ENCODE data around the gene EFNB2. TPM values are rescaled to one million over a fixed set of nuclear protein-coding genes. Genes with fewer than 3 reads are reported as not detected.

EFNB2 gene
- total RNA-seq, 4 donors from 2014 or later: 12.1 to 41.3 (median 26.4) TPM

GRCh38 chr13:106494936-106495335 lies 40.5 kb downstream of the EFNB2 start:
- no peak for TF ChIP-seq POLR2A (IDR thresholded peaks at IDR 0.05)
- TF ChIP-seq CTCF (IDR thresholded peaks at IDR 0.05): no peak
- intact Hi-C loops (cut with DNase I; ENCODE audit: low total_unique reads): no loop called here
- no peak overlapping the region for H3K4me3 ChIP-seq (ENCODE audit: low read depth, poor library complexity, severe bottlenecking)
- no peak for DNase-seq (ENCODE audit: low spot score in 2 of 2)
- 90 to 94% methylated on average over 3 of the region's 3 CpGs for WGBS, 2 donors

GRCh38 chr13:106494506-106494905 lies 41.0 kb downstream of the EFNB2 start:
- TF ChIP-seq POLR2A (IDR thresholded peaks at IDR 0.05): no peak
- DNase-seq (ENCODE audit: low spot score in 2 of 2): no peak
- no peak overlapping the region for H3K4me3 ChIP-seq (ENCODE audit: low read depth, poor library complexity, severe bottlenecking)
- intact Hi-C loops (cut with DNase I; ENCODE audit: low total_unique reads): no loop called here

GRCh38 chr13:106493533-106494220 lies 41.8 kb downstream of the EFNB2 start:
- no peak for DNase-seq (ENCODE audit: low spot score in 2 of 2)
- intact Hi-C loops (cut with DNase I; ENCODE audit: low total_unique reads): no loop called here
- TF ChIP-seq CTCF (IDR thresholded peaks at IDR 0.05) (no peak), POLR2A (IDR thresholded peaks at IDR 0.05) (no peak)
- 76 to 77% methylated on average over 17 of the region's 17 CpGs for WGBS, 2 donors
- H3K4me3 ChIP-seq (ENCODE audit: low read depth, poor library complexity, severe bottlenecking): no peak overlapping the region

GRCh38 chr13:106492588-106493475 lies 42.6 kb downstream of the EFNB2 start:
- WGBS, 2 donors: 93 to 97% methylated on average over 51 to 54 of the region's 54 CpGs

GRCh38 chr13:106491928-106492587 lies 43.4 kb downstream of the EFNB2 start:
- no peak for DNase-seq (ENCODE audit: low spot score in 2 of 2)
- WGBS, 2 donors: 76 to 87% methylated on average over 14 of the region's 14 CpGs

More at GRCh38 chr13:106492588-106493475, 42.6 kb downstream of the EFNB2 start:
- intact Hi-C loops (cut with DNase I; ENCODE audit: low total_unique reads): no loop called here
- no peak for DNase-seq (ENCODE audit: low spot score in 2 of 2)
- H3K4me3 ChIP-seq (ENCODE audit: low read depth, poor library complexity, severe bottlenecking): no peak overlapping the region
- no peak for TF ChIP-seq POLR2A (IDR thresholded peaks at IDR 0.05)
- TF ChIP-seq CTCF (IDR thresholded peaks at IDR 0.05): no peak

More at GRCh38 chr13:106491928-106492587, 43.4 kb downstream of the EFNB2 start:
- TF ChIP-seq CTCF (IDR thresholded peaks at IDR 0.05) (no peak), POLR2A (IDR thresholded peaks at IDR 0.05) (no peak)
- intact Hi-C loops (cut with DNase I; ENCODE audit: low total_unique reads): no loop called here
- H3K4me3 ChIP-seq (ENCODE audit: low read depth, poor library complexity, severe bottlenecking): no peak overlapping the region
